Testis (tissue), 2 donors: Measurements from ENCODE around the gene OLIG2.

Experiments used
- POLR2A ChIP-seq: fragments of 450-650 bp; IDR thresholded peaks from one replicate; pipeline ENCODE4 v1.6.1; 2017; ENCODE audit warnings: antibody characterized with exemption, mild to moderate bottlenecking, moderate library complexity
- TF ChIP-seq, protein P1 (sequence below), 3 experiments: fragments of 450-650 bp in 2 of 3; fragments of 200-600 bp in 1 of 3; sonication (generic) in 1 of 3; IDR thresholded peaks; one replicate each; pipeline ENCODE4 v1.5.1; 2016 to 2019; ENCODE audit warnings: antibody characterized with exemption in 3 of 3, mild to moderate bottlenecking in 2 of 3, moderate library complexity in 1 of 3

GRCh38 chr21:33075596-33076195, 50.0 kb downstream of the OLIG2 start:
- TF ChIP-seq POLR2A, result no peak
- TF ChIP-seq, protein P1, sequence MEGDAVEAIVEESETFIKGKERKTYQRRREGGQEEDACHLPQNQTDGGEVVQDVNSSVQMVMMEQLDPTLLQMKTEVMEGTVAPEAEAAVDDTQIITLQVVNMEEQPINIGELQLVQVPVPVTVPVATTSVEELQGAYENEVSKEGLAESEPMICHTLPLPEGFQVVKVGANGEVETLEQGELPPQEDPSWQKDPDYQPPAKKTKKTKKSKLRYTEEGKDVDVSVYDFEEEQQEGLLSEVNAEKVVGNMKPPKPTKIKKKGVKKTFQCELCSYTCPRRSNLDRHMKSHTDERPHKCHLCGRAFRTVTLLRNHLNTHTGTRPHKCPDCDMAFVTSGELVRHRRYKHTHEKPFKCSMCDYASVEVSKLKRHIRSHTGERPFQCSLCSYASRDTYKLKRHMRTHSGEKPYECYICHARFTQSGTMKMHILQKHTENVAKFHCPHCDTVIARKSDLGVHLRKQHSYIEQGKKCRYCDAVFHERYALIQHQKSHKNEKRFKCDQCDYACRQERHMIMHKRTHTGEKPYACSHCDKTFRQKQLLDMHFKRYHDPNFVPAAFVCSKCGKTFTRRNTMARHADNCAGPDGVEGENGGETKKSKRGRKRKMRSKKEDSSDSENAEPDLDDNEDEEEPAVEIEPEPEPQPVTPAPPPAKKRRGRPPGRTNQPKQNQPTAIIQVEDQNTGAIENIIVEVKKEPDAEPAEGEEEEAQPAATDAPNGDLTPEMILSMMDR (IDR thresholded peaks at IDR 0.05), result no peak
